Activated T-helper 2 cell treated with anti-CD3 and anti-CD28 coated beads, Interferon-gamma antibody, Interleukin-2, Interleukin-4, amounts not matched to agents 10 μg/mL and 5 μg/mL and 100 μg/mL, durations not matched to agents 14 hours and 24 hours and 36 hours (primary cell): ENCODE results near the gene SREBF2. TPM values are rescaled to one million over a fixed set of nuclear protein-coding genes. Genes with fewer than 3 reads are reported as not detected.

Source experiments
- DNase-seq: peaks from one replicate; pipeline ENCODE4 v3.0.0; 2021; ENCODE audit warnings: low spot score
- H3K27ac Mint-ChIP-seq: one replicate; pipeline ENCODE4 v1.8.0; 2021; ENCODE audit warnings: mixed read lengths
- H3K27me3 Mint-ChIP-seq: one replicate; pipeline ENCODE4 v1.8.0; 2021; ENCODE audit warnings: low read depth, mixed read lengths
- H3K36me3 Mint-ChIP-seq: one replicate; pipeline ENCODE4 v1.8.0; 2021; ENCODE audit warnings: low read depth, mixed read lengths
- H3K4me1 Mint-ChIP-seq: one replicate; pipeline ENCODE4 v1.8.0; 2021; ENCODE audit warnings: low read depth, mixed read lengths
- H3K4me3 Mint-ChIP-seq: one replicate; pipeline ENCODE4 v1.8.0; 2021; ENCODE audit warnings: low read depth, mild to moderate bottlenecking, moderate library complexity, mixed read lengths
- H3K9me3 Mint-ChIP-seq: one replicate; pipeline ENCODE4 v1.8.0; 2021; ENCODE audit warnings: mixed read lengths
- intact Hi-C: fragments of 100-400 bp; cut with micrococcal nuclease; formaldehyde crosslinking; loops from one replicate; pipeline ENCODE4 v1.15.1; 2023
- total RNA-seq: library from RNA; stranded (reverse); gene quantifications from 2 replicates; pipeline ENCODE4 v1.2.3, GENCODE V29; 2022

Gene SREBF2
- total RNA-seq, 1 donor from 2014 or later: 191 TPM

- intact Hi-C loops: no loop called here
- DNase-seq: no peak
- Mint-ChIP-seq H3K27ac (no peak overlapping the region), H3K4me1 (peaks cover 6% of the 10 kb centered on the region), H3K27me3 (no peaks in the 10 kb centered on the region), H3K9me3 (no peaks in the 10 kb centered on the region), H3K36me3 (peaks cover 57% of the 10 kb centered on the region), H3K4me3 (no peak overlapping the region)
These were observed 19.9 kb upstream of the SREBF2 start for GRCh38 chr22:41812805-41813545.

GRCh38 chr22:41813726-41814410 lies 19.0 kb upstream of the SREBF2 start:
- H3K27ac Mint-ChIP-seq: peak overlapping the region; percentile 15
- intact Hi-C loops: no loop called here
- peaks cover 6% of the 10 kb centered on the region for H3K4me1 Mint-ChIP-seq
- no peak overlapping the region for H3K4me3 Mint-ChIP-seq
- H3K27me3 Mint-ChIP-seq: no peaks in the 10 kb centered on the region
- no peaks in the 10 kb centered on the region for H3K9me3 Mint-ChIP-seq
- no peak for DNase-seq
- peaks cover 53% of the 10 kb centered on the region for H3K36me3 Mint-ChIP-seq

GRCh38 chr22:41815716-41816115 lies 17.2 kb upstream of the SREBF2 start:
- Mint-ChIP-seq H3K36me3 (peaks cover 43% of the 10 kb centered on the region), H3K27ac (no peak overlapping the region), H3K4me3 (no peak overlapping the region), H3K9me3 (no peaks in the 10 kb centered on the region), H3K27me3 (no peaks in the 10 kb centered on the region), H3K4me1 (peaks cover 6% of the 10 kb centered on the region)
- DNase-seq: no peak
- intact Hi-C loops: no loop called here

DNA sequence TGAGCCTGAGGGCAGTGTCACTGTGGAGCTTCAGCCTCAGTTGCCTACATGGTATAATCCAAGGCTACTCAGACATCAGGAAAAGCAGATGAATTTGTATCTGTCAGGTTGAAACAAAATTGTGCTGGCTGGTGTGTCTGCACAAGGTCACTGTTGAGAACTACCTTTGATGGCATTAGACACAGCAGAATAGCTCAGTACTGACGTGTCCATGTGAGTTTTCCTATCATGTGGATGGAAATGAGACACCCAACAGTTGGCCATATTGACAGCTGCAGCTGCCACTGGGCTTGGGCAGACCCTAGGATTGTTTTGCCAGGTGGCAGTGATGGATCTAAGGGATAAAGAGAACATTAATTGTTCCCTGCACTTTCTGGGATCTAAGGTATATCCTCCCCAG lies 16.7 kb upstream of the SREBF2 start:
- Mint-ChIP-seq H3K4me1 (peaks cover 6% of the 10 kb centered on the region), H3K27ac (no peak overlapping the region), H3K4me3 (no peak overlapping the region), H3K9me3 (no peaks in the 10 kb centered on the region), H3K36me3 (peaks cover 42% of the 10 kb centered on the region), H3K27me3 (no peaks in the 10 kb centered on the region)
- DNase-seq: no peak
- intact Hi-C loops: no loop called here

DNA sequence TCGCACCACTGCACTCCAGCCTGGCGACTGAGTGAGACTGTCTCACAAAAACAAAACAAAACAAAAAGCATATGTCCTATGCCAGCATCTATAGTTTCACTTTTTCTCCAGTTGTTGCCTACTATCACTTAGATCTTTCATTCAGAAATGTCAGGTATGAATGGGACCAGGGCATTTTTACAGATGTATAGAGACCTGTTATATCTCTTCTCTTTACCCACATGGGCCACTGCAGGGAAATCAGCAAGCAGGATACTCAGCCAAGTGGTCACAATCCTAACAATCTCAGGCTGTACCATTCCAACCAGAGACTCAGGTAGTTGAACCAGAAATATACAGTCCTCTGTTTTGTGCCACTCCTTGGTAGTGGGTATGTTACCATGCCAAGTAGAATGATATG lies 16.0 kb upstream of the SREBF2 start:
- Mint-ChIP-seq H3K36me3 (peaks cover 37% of the 10 kb centered on the region), H3K4me1 (peaks cover 11% of the 10 kb centered on the region), H3K4me3 (no peak overlapping the region), H3K27me3 (no peaks in the 10 kb centered on the region), H3K27ac (peak overlapping the region; percentile 8), H3K9me3 (no peaks in the 10 kb centered on the region)
- no peak for DNase-seq
- intact Hi-C loops: no loop called here

GRCh38 chr22:41818011-41818410 lies 14.9 kb upstream of the SREBF2 start:
- no peaks in the 10 kb centered on the region for H3K27me3 Mint-ChIP-seq
- H3K27ac Mint-ChIP-seq: peak overlapping the region; percentile 62
- peaks cover 39% of the 10 kb centered on the region for H3K36me3 Mint-ChIP-seq
- intact Hi-C loops: no loop called here
- H3K9me3 Mint-ChIP-seq: no peaks in the 10 kb centered on the region
- no peak overlapping the region for H3K4me3 Mint-ChIP-seq
- peaks cover 22% of the 10 kb centered on the region for H3K4me1 Mint-ChIP-seq
- DNase-seq: no peak

- Mint-ChIP-seq H3K36me3 (peaks cover 35% of the 10 kb centered on the region), H3K4me1 (peaks cover 22% of the 10 kb centered on the region), H3K9me3 (no peaks in the 10 kb centered on the region), H3K27me3 (no peaks in the 10 kb centered on the region), H3K4me3 (no peak overlapping the region), H3K27ac (no peak overlapping the region)
- DNase-seq: no peak
- intact Hi-C loops: no loop called here
These were observed 14.3 kb upstream of the SREBF2 start for GRCh38 chr22:41818596-41818995.

DNA sequence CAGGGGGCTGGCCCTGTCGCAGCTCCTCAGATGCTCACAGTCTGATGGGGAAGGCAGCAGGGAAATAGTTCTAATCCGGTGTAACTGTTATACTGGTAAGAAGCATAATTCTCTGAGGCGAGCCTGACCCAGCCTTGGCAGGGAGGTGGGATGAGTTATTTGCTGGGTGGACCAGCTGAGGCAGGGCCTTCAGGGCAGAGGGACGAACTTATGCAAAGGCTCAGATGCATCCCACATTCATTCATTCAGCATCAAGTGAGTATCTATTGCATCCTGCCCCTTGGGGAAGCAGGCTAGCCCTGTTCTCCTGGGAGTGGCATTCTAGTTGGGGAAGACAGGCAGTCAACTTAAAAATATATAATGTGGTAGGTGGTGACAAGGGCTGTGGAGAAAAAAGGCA lies 13.6 kb upstream of the SREBF2 start:
- no peaks in the 10 kb centered on the region for H3K9me3 Mint-ChIP-seq
- no peaks in the 10 kb centered on the region for H3K27me3 Mint-ChIP-seq
- no peak for DNase-seq
- H3K27ac Mint-ChIP-seq: no peak overlapping the region
- intact Hi-C loops: no loop called here
- H3K4me3 Mint-ChIP-seq: no peak overlapping the region
- H3K4me1 Mint-ChIP-seq: peaks cover 28% of the 10 kb centered on the region
- H3K36me3 Mint-ChIP-seq: peaks cover 35% of the 10 kb centered on the region

- Mint-ChIP-seq H3K36me3 (peaks cover 34% of the 10 kb centered on the region), H3K4me1 (peaks cover 28% of the 10 kb centered on the region), H3K9me3 (no peaks in the 10 kb centered on the region), H3K4me3 (no peak overlapping the region), H3K27me3 (no peaks in the 10 kb centered on the region), H3K27ac (no peak overlapping the region)
- intact Hi-C loops: no loop called here
- no peak for DNase-seq
These were observed 12.5 kb upstream of the SREBF2 start for GRCh38 chr22:41820447-41820846.

DNA sequence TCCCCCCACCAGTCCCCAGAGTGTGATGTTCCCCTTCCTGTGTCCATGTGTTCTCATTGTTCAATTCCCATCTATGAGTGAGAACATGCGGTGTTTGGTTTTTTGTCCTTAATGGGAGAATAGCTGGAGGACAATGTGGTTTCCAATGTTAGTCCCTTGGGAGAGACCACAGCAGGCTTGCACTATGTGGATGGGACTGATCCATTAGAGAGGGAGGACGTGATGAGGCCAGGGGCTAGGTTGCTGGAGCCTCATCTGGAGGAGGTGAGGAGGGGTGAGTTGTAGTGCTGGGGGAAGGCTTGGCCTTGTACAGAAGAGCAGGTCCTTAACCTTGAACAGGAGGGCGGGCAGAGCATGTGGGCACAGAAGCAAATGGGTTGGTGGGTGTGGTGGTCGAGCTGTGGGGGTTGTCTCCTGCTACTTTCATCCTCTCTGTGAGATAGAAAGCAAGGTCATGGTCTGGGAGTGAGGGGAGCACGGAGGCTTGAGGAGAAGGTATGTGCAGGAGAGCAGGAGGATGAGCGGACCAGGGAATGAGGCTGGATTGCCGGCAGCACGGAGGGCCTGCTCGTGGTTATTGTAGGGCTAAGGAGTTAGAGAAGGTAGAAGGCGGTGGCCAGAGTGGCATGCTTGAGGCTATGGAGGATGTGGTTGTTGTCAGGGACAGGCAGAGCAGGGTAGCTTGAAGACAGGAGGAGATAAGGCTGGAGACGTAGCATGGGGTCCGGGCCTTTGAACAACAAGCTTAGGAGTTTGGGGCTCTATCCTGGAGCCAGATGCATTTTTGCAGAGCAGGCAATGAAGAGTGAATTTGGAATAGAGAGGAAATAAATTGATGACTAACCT lies 11.2 kb upstream of the SREBF2 start:
- peak overlapping the region; percentile 79 for H3K27ac Mint-ChIP-seq
- peaks cover 32% of the 10 kb centered on the region for H3K36me3 Mint-ChIP-seq
- no peaks in the 10 kb centered on the region for H3K9me3 Mint-ChIP-seq
- H3K4me1 Mint-ChIP-seq: peaks cover 25% of the 10 kb centered on the region
- DNase-seq: no peak
- H3K27me3 Mint-ChIP-seq: no peaks in the 10 kb centered on the region
- no peak overlapping the region for H3K4me3 Mint-ChIP-seq
- intact Hi-C loops: loop anchor here (1.0 to 2.0 kb wide), 3 partner anchors 21 to 120 kb away; partner anchors contain the start of gene CCDC134

GRCh38 chr22:41822317-41823057 lies 10.4 kb upstream of the SREBF2 start:
- Mint-ChIP-seq H3K9me3 (no peaks in the 10 kb centered on the region), H3K4me1 (peaks cover 23% of the 10 kb centered on the region), H3K36me3 (peaks cover 35% of the 10 kb centered on the region), H3K27me3 (no peaks in the 10 kb centered on the region), H3K4me3 (no peak overlapping the region), H3K27ac (peak overlapping the region; percentile 79)
- intact Hi-C loops: loop anchor here (1.0 to 2.0 kb wide), 3 partner anchors 22 to 119 kb away; partner anchors contain the start of gene CCDC134
- no peak for DNase-seq

GRCh38 chr22:41823797-41824196 lies 9.1 kb upstream of the SREBF2 start:
- H3K4me3 Mint-ChIP-seq: no peak overlapping the region
- H3K36me3 Mint-ChIP-seq: peaks cover 31% of the 10 kb centered on the region
- intact Hi-C loops: loop anchor here (2.0 kb wide), 2 partner anchors 23 to 33 kb away; partner anchors contain the start of gene CCDC134
- H3K9me3 Mint-ChIP-seq: no peaks in the 10 kb centered on the region
- H3K4me1 Mint-ChIP-seq: peaks cover 31% of the 10 kb centered on the region
- peak overlapping the region; percentile 68 for H3K27ac Mint-ChIP-seq
- no peaks in the 10 kb centered on the region for H3K27me3 Mint-ChIP-seq
- no peak for DNase-seq
